Measurements from ENCODE around the gene NME3.

DNA sequence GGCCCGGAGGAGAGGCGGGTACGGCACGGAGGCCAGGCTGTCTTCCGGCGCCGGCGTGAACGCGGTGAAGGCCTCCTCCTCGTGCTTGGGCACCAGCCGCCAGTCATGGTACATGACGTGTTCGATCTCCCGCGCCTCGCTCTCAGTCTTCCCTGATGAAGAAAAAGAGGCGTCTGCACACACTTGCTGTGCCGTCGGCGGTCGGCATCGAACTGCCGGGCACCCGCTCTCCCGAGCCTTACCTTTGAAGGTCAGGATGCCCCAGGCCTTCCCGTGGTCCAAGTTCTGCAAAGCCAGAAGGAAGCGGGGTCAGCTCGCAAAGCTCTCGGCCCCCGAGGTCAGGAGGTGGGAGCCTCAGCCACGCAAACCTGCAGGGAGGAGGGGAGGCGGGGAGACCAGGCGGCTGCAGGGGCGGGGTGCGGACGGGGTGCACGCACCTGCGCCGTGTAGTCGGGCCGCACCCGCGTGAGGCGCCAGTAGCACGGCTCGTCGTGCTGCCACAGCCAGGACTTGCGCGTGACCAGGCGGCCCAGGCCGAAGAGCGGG, 1.1 kb upstream of the NME3 start, which contains the start of gene EME2:
- TF ChIP-seq CTCF (IDR thresholded peaks at IDR 0.05): no peak
- no peak for TF ChIP-seq POLR2A (IDR thresholded peaks at IDR 0.05)
